ENCODE measurements around the gene EEA1. TPM values are rescaled to one million over a fixed set of nuclear protein-coding genes. Genes with fewer than 3 reads are reported as not detected.

The EEA1 gene
- total and polyA plus RNA-seq, 2 of the 8 experiments (the other 6 are each of a cell fraction or from before 2014, with no cell fraction given) = 1.0 to 18.8 TPM

DNA sequence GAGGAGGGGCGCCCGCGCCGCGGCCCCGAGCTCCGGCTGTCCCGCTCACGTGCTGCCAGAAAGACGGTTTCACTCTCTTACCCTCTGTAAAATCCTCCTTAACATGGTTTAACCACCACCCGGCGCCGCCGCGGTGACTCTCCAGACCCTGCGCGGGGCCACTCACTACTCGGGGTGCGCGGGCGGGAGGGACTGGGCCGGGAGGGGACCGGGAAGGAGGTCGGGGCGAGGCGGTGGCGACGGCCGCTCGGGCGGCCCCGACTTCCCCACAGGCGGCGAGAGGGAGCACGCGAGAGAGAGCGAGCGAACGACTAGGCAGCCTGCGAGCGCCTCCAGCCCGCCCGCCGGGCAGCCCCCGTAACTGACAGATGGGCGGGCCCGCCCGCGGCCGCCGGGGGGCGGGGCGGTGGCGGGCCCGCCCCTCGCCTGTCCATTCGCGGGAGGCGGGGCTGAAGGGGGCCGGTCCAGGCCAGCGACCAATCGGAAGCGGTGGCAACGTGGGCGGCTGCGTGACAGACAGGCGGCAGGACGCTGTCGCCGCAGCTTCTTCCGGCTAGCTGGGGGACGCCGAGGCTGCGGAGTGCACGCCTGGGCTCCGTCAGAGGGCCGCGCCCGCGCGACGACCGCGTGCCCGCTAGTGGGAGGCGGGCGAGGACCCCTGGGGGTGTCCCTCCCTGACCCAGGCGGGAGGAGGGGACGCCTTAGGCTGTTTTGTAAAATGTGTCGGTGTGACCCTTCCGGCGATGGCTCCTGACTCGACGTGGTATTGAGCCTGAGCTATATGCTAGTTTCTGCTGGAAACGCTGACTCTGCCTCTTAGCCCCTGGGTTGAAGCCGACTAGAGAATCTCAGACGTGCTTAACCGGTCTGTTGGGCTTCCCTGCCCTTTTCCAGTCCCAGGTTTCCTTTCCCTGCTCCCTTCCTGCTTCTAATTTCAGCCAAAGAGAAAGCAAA, at the start of gene EEA1 (continued):
- TF ChIP-seq CEBPB (IDR thresholded peaks at IDR 0.05; ENCODE audit: low read depth, low read length) = no peak
- TF ChIP-seq SIRT6 (IDR thresholded peaks at IDR 0.05; ENCODE audit: low read length) = no peak
- TF ChIP-seq SP2 (IDR thresholded peaks at IDR 0.05; ENCODE audit: low read length) = no peak
- TF ChIP-seq ASH2L (IDR thresholded peaks at IDR 0.05; ENCODE audit: low read length) = peak; percentile 99
- no peak; a peak in 1 of 4 replicates for TF ChIP-seq RAD21 (IDR thresholded peaks at IDR 0.05 in 1 of 2, conservative IDR thresholded peaks at IDR 0.05 in 1 of 2; ENCODE audit: low read depth in 2 of 2, low read length in 2 of 2)
- TF ChIP-seq HDAC2 (IDR thresholded peaks at IDR 0.05; ENCODE audit: borderline replicate concordance in 1 of 2, low read depth in 2 of 2, low read length in 2 of 2) = no peak; a peak in 1 of 4 replicates

Data from H1 (cell line).